GM21576 (cell line): ENCODE data around the gene RTEL1.
A peak's percentile ranks its signal among the peaks of the same experiment; 100 is the strongest.
"Not testable (repeated sequence)": the region's sequence is repeated elsewhere in the genome, so short reads cannot be mapped to it uniquely, and the experiment has no call there.

Experiments used
- ATAC-seq: cut with Tn5 transposase; IDR thresholded peaks from one replicate; pipeline ENCODE4 v1.9.1; 2021; ENCODE audit warnings: mild to moderate bottlenecking, moderate library complexity; ENCODE audit not compliant: unreplicated experiment

RTEL1 gene

DNA sequence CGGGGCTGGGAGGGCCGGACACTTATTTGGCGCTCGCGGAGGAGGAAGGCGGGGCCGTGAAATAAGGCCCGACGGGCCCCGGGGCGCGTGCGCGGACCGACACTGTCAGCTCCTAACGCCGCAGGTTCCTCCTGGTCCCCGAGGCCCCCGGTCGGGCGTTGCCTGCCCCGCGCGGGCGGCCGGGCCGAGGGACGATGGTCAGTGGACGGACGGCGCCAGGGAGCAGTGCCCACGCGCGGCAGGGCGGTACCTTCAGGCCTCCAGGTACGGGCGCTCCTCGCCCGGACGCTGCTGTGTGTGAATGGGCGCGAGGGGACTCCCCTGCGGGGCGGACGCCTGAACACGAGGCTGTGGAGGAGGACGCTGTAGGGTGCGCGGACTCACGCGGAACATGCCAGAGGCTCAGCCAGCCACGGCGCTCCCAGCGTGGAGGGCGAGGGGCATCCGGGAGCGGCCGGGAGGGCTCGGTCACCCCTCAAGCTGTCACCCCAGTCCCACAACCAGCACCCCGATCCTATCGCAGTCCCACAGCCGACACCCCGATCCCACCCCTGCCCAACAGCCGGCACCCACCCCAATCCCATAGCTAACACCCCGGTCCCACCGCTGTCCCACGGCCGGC, 30.9 kb upstream of the RTEL1 start:
- ATAC-seq, result peak; percentile 72

DNA sequence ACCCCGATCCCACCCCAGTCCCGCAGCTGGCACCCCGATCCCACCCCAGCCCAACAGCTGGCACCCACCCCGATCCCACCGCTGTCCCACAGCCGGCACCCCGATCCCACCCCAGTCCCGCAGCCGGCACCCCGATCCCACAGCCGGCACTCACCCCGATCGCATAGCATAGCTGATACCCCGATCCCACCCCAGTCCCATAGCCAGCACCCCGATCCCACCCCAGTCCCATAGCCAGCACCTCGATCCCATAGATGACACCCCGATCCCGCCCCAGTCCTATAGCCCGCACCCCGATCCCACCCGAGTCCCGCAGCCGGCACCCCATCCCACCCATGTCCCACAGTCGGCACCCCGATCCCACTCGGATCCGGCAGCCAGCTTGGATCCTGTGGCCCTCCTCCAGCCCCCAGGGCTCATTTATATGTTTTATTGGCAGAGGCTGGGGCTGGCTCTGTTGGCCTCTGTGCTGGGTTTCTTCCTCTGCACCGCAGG, 30.3 kb upstream of the RTEL1 start:
- ATAC-seq, result no peak

DNA sequence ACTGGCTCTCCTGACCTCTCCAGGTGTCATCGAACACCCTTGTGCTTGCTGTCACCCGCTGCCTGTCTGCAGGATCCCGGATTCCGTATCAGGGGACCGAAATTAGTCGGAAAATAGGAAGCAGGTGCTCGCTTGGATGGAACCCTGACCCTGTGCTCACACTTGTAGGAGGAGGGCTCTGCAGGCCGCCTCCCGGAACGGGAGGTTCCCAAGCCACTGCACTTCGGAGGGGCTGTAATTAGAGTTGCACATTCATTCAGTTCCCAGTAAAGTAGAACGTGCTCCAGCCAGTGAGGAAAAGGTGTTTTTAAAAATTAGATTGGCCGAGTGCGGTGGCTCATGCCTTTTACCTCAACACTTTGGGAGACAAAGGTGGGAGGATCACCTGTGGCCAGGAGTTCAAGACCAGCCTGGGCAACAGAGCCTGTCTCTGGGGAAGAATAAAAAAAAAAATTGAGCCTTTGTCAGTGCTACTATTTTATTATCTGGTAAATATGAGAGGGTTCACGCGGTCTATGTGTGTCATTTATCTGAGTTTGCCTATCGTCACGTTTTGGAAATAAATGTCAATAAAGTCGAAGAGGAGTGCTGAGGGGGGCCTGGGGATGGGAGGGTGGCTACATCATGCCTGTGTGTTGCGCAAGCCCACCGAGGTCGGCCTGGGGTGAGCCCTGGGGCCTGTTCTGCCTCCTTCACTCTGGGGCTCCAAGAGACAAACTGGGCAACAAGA, 29.7 kb upstream of the RTEL1 start:
- ATAC-seq, result no peak

DNA sequence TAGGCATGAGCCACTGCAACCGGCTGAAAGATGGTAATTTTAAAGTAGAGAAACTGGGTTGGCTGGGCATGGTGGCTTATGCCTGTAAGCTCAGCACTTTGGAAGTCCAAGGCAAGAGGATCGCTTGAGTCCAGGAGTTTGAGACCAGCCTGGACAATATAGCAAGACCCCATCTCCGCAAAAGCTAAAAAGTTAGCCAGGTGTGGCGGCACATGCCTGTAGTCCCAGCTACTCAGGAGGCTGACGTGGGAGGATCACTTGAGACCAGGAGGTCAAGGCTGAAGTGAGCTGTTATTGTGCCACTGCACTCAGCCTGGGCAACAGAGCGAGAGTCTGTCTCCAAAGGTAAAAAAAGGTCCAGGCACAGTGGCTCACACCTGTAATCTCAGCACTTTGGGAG, 27.2 kb upstream of the RTEL1 start:
- ATAC-seq, result not testable (repeated sequence)

DNA sequence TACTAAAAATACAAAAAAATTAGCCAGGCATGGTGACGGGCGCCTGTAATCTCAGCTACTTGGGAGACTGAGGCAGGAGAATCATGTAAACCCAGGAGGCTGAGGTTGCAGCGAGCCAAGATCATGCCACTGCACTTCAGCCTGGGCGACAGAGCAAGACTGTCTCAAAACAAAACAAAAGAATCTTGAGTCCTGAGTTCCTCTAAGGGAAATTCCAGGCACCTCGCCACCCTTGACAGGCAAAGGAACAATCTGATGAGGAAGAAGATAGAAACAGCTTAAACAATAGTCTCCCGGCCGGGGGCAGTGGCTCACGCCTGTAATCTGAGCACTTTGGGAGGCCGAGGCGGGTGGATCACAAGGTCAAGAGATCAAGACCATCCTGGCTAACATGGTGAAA, 26.7 kb upstream of the RTEL1 start:
- not testable (repeated sequence) for ATAC-seq

DNA sequence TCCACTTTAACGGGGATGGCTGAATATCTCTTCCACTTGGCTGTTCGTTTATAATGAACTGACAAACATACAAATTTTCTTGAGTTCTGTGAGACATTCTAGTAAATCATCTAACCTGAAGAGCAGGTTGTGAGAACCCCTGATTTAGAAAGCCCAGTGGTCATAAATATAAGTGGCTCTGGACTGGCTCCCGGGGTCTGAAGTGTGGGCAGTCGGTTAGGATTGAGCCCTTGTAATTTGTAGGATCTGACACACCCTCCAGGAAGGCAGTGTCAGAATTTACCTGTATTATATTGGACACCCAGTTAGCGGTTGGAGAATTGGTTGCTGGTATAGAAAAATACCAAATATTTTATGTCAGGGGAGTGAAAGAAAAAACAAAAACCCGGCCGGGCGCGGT, 24.4 kb upstream of the RTEL1 start:
- no peak for ATAC-seq

DNA sequence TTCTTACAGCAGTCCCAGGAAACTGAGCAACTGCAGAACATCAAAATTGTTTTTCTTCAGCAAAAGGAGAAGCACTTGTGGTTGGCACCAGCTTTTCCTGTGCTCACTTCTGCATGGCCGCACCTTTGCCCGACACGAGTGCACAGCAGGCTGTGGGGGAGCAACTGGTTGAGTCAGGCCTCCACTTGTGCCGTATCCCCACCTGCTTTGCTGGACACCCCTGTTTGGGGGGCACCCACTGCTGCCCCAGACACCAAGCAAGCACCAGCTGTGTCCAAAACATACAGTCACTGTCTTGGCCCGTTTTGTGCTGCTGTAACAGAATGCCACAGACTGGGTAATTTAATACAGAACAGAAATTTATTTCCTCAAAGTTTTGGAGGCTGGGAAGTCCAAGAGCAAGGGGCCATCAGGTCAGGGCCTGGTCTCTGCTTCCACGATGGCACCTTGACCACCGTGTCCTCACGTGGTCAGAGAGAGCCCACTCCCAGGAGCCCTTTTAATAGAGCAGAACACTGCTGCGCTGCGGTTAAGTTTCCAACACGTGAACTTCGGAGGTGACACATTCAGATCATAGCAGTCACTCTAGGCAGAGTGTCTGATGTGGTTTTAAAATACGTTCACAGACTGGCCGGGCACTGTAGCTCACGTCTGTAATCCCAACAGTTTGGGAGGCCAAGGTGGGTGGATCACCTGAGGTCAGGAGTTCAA, 22.5 kb upstream of the RTEL1 start:
- ATAC-seq, result peak; percentile 45

DNA sequence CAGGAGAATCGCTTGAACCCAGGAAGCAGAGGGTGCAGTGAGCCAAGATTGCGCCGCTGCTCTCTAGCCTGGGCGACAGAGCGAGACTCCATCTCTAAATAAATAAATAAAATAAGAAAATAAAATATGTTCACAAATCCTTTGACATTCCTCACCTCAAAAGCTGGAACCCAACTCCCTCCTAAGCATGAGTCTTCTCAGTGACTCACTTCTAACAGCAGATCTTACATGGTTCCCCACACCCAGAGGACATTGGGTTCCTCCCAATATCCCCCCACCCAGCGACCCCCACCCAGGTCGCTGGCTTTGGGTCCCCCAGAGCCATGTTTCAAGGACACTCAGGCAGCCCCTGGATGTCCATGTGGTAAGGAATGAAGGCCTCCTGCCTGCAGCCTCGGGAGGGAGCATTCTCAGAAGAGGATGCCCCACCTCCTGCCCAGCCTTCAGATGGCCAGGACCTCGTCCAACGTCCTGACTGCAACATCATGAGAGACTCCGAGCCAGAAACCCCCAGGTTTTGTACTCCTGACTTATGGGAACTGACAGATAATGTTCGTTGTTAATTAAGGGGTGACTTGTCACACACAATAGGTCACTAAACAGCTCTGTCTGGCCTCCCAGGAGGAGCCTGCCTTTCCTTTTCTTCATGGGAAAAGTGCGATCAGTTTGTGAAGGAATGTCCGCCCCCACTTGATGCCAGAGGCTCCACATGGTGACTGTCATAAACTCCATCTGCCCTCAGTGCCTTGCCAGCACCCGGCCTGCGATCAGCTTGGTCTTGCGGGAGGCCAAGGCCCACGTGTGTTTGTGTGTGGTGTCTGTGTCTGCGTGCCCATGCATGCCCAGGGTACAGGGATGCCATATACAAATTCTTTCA, 21.1 kb upstream of the RTEL1 start:
- ATAC-seq, result no peak

DNA sequence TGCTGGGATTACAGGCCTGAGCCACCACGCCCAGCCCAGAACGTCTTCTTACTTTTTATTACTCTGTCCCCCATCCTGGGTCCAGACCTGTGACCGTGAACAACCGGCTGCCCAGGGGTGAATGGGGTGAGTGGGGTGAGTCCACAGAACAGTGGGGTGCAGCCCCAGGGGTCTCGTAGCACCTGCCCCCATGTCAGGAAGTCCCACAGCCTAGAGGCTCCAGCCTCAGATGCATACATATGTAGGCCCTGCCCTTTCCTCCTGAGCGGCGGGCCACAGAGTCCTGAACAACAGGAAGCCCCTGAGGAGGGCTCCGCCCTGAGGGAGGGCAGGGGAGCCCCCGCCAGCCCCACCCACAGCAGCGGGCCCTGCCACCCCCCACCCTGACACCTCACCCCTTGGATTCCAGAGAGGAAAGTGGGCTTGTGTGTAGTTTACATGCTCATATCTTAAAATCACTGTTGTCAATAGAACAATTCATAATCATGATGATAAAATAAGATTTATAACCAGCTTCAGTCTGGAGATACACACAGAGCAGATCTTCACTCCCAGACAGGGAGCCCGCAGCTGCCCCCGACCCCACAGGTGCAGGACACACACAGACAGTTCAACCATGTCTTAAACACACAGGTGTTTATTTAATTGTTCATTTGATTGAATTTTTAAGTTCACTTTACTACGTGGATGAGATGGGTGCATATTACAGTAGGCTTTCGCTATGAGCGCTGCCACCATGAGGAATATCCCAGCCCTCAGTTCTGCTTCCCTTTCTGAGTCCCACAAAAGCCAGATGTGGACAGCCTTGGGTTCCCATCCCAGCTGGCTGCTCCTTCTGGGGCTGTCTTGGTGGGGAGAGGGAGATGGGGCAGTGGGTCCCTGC, 18.8 kb upstream of the RTEL1 start:
- no peak for ATAC-seq

DNA sequence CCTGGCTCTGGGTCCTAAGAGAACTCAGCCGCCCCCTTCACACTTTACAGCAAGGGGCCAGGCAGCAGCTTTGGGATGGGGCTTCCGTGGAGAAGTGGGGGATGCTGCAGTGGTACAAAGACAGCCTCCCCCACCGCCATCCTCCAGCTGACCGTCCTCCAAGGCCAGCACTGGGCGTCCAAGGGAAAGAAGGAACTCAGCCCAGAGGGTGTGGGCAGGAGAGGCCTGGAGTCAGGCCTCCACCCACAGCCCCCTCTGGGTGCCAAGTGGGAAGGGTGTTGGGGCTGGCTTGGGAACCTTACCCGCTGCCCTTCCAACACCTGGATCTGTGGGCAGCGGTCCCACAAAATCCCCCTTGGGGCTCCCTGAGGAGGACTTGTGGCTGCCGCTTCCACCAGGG, 18.0 kb upstream of the RTEL1 start:
- ATAC-seq, result no peak

DNA sequence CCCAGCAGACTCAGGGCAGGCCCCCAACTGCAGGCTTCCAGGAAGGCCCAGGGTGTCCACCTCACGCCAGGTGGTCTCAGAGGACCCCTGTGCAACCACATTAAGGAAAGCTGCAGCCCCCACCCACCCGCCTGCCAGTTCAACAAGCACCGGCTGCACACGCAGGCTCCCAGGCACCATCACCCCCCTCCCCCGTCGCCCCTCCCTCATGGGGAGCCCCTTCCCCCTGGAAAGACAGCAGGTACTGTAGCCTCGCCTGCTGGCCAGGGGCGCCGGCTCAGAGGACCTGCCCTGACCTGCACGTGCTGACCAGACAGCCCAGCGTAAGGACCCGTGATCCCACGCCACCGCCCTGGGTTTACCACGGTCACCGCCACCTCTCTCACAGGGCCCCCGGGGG, 17.4 kb upstream of the RTEL1 start:
- ATAC-seq, result not testable (repeated sequence)

DNA sequence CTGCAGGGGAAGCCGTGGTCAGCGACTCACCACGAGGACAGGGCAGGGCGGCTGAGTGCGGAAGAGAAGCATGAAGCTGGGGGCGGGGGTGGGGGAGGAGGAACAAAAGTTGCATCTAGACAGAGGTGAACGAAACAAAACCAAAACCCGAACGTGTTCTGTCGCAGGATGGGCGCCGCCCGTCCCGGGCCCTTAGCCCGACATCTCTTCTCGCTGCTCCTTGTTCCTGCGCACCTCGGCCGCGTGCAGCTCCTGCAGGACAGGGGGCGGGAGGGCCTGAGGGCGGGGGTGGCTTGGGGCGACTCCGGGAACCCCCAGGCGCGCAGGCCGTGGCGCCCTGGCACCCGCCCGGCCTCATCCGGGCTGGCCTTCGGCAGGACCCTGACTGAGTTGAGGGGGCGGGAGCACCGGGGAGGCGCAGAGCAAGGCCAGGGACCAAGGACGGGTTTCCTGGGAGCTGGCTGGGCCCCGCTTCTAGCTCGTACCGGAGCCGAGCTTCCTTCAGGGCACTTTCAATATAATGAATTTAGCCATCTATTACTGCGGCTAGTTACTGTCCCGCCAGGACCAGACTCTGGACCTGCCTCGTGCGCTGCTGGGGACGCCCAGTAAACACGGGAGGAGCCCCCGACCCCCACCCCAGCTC, 16.8 kb upstream of the RTEL1 start:
- no peak for ATAC-seq

DNA sequence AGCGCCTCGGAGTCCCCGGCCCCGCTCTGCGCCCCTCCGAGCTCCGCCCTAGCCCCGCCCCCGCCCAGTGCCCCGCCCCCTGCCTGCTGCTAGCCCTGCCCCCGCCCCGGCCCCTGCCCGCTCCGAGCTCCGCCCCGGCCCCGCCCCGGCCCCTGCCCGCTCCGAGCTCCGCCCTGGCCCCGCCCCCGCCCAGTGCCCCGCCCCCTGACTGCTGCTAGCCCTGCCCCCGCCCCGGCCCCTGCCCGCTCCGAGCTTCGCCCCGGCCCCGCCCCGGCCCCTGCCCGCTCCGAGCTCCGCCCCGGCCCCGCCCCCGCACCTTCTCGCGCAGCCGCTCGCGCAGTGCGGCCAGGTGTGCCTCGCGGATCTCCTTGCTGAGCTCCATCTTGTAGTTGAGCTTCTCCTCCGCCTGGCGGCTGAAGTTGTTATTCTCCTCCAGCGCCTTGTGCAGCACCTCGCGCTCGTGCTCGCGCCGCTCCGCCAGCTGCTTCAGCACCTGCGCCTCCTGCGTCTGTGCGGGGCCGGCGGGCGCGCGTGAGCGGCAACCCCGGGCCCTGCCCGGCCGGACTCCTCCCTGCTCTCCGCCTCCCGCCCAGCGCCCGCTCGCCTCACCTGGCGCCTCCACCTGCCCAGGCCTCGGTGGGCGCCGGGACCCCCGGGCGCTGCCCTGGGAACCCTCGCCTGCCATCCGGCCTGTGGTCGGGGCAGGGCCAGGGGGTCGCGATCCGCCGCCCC, 16.2 kb upstream of the RTEL1 start:
- peak; percentile 51 for ATAC-seq

DNA sequence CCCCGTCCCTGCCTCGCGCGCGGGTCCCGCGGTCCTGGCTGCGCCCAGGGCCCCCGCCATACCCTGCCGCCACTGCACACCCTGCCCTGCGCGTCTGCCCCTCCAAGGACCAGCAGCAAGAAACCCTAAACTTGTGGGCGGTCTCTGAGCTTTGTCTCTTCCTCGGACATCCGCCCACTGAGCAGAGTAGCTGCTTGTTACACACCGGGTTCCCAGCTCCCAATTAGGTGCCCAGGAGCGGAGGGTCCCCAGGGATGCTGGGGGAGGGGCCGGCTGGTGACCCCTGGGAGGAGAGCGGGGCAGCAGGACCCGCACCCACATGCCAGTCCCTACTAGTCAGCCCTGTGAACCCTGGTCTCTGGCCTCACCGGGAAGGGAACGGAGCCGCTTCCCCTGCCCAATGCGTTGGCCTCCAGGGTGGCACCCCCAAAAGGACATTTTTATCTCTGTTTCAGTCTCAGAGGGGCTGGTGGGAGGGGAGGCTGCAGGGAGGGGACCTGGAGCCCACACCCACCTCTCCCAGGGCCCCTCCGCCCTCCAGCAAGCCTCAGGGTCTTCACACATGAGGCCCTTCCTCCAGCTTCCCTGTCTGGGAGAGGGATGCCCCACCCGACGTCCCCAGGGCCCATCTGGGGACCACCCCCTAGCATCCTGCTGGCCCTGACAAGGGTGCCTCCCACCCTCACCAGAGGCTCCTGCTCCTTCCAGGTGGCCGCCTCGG, 15.4 kb upstream of the RTEL1 start:
- no peak for ATAC-seq

DNA sequence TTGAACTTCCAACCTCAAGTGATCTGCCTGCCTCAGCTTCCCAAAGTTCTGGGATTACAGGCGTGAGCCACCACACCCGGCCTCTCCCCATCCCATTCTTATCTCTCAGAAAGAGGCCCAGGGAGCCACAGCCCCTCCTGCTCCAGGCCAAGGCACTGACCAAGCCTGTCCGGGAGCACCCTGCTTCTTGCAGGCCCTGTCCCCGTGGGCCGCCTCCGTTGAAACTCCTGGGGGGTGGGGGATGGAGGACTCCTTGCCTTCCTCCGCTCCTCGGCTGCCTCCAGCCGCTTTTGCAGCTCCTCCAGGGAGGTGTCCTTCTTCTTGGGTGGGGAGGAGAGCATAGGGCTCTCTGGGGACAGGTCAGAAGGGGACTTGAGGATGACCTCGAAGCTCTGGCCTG, 14.6 kb upstream of the RTEL1 start:
- no peak for ATAC-seq

DNA sequence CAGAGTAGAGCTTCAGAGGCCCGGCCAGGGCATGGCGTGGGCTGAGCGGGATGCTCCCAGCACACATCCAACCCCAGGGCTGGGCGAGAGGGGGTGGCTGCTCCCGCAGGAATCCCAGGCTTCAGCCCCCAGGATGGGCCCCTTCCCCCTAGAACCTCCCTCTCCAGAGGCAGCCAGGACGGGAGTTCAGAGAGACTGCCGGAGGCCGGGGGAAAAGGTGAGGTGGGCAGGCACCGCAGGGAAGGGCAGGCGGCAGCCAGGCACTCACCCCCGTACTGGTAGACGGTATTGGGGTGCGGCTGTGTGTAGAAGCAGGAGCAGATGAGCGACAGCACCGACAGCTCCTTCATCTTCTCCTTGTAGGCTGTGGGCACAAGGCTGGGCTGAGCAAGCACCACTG, 14.2 kb upstream of the RTEL1 start:
- ATAC-seq, result no peak

DNA sequence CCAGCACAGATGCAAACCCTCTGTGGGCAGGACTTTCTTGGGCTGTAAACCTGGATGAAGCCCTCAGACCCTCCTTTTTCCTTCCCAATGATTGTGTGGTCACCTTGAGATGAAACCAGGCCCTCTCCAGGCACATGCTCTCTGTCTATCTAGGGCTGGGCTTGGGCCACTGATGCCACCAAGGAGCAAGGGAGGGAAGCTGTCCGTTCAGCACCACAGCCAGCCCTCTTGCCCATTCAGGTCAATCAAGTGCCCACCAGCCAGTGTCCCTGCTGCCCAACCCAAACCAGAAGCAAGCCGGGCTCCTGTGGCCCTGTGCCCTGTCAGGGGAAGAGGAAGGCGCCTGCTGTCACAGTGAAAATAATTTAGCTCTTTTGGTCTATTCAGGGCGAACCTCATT, 12.9 kb upstream of the RTEL1 start:
- ATAC-seq, result no peak

DNA sequence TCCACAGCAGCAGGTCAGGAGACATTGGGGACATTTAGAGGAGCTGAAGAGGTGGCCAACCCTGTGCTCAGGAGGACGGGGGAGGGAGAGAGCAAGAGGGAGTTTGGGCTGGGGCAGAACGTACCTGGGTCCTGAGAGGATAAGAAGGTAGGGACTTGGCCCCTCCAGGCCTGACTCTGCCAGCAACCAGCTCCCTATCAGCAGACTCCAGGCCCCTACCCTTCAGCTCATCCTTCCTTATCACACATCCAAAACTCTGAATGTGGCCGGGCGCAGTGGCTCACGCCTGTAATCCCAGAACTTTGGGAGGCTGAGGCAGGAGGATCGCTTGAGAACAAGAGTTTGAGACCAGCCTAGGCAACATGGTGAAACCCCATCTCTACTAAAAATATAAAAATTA, 9.9 kb upstream of the RTEL1 start:
- no peak for ATAC-seq
